Measurements from ENCODE around the gene SBF2. TPM values are rescaled to one million over a fixed set of nuclear protein-coding genes. Genes with fewer than 3 reads are reported as not detected.
A peak's percentile ranks its signal among the peaks of the same experiment; 100 is the strongest.

The SBF2 gene
- total and polyA plus RNA-seq, 2 of the 13 experiments (the other 11 are each of a cell fraction or from before 2014, with no cell fraction given), result 24.0 to 45.8 TPM

DNA sequence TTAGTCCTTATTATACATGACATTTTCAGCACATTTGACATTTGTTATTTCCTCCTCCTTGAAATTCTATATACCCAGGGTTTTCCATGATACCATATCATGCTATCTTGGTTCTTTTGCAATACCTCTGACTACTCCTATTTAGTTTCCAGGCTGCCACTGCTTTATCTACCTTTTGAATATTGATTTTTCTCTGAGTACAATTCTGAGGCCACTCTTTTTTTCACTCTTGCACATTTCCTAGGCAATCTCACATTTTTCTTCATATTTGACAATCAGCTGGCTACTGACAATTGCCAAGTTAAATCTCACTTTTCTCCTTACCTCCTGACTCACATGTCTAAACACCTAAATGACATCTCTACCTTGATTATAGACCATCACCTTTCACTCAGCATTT is 11.9 kb downstream of the SBF2 start (continued):
- no peak for TF ChIP-seq SP1 (IDR thresholded peaks at IDR 0.05)
- TF ChIP-seq SP1 (CRISPR knock-in tag; IDR thresholded peaks at IDR 0.05), result no peak
- TF ChIP-seq POGZ (CRISPR knock-in tag; IDR thresholded peaks at IDR 0.05), result no peak
- TF ChIP-seq FIP1L1 (IDR thresholded peaks at IDR 0.05; ENCODE audit: borderline replicate concordance, insufficient read depth, low read depth, low read length), result no peak
- TF ChIP-seq DNMT3B (CRISPR knock-in tag; conservative IDR thresholded peaks at IDR 0.05), result no peak
- TF ChIP-seq, protein P1, sequence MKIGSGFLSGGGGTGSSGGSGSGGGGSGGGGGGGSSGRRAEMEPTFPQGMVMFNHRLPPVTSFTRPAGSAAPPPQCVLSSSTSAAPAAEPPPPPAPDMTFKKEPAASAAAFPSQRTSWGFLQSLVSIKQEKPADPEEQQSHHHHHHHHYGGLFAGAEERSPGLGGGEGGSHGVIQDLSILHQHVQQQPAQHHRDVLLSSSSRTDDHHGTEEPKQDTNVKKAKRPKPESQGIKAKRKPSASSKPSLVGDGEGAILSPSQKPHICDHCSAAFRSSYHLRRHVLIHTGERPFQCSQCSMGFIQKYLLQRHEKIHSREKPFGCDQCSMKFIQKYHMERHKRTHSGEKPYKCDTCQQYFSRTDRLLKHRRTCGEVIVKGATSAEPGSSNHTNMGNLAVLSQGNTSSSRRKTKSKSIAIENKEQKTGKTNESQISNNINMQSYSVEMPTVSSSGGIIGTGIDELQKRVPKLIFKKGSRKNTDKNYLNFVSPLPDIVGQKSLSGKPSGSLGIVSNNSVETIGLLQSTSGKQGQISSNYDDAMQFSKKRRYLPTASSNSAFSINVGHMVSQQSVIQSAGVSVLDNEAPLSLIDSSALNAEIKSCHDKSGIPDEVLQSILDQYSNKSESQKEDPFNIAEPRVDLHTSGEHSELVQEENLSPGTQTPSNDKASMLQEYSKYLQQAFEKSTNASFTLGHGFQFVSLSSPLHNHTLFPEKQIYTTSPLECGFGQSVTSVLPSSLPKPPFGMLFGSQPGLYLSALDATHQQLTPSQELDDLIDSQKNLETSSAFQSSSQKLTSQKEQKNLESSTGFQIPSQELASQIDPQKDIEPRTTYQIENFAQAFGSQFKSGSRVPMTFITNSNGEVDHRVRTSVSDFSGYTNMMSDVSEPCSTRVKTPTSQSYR (CRISPR knock-in tag; IDR thresholded peaks at IDR 0.05; ENCODE audit: borderline replicate concordance), result no peak
- no peak for TF ChIP-seq PRMT3 (CRISPR knock-in tag; IDR thresholded peaks at IDR 0.05; ENCODE audit: borderline replicate concordance, low read depth)
- no peak for TF ChIP-seq TBL1XR1 (IDR thresholded peaks at IDR 0.05; ENCODE audit: borderline replicate concordance, low read length, partially characterized antibody)
- TF ChIP-seq, protein P2, sequence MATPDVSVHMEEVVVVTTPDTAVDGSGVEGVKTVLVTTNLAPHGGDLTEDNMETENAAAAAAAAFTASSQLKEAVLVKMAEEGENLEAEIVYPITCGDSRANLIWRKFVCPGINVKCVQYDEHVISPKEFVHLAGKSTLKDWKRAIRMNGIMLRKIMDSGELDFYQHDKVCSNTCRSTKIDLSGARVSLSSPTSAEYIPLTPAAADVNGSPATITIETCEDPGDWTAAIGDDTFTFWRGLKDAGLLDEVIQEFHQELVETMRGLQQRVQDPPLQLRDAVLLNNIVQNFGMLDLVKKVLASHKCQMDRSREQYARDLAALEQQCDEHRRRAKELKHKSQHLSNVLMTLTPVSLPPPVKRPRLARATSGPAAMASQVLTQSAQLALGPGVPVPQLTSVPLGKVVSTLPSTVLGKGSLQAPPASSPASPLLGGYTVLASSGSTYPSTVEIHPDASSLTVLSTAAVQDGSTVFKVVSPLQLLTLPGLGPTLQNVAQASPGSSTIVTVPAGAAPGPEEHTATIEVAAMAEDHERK (CRISPR knock-in tag; IDR thresholded peaks at IDR 0.05; ENCODE audit: low read depth), result no peak
- no peak for TF ChIP-seq MXD4 (CRISPR knock-in tag; IDR thresholded peaks at IDR 0.05)
- no peak for TF ChIP-seq SMARCC2 (IDR thresholded peaks at IDR 0.05)
- TF ChIP-seq ZNF839 (CRISPR knock-in tag; IDR thresholded peaks at IDR 0.05; ENCODE audit: borderline replicate concordance), result no peak
- TF ChIP-seq CHCHD3 (CRISPR knock-in tag; IDR thresholded peaks at IDR 0.05), result no peak
- no peak for TF ChIP-seq ZNF230 (CRISPR knock-in tag; IDR thresholded peaks at IDR 0.05)
- TF ChIP-seq ZNF354B (CRISPR knock-in tag; IDR thresholded peaks at IDR 0.05), result no peak
- TF ChIP-seq ZNF101 (CRISPR knock-in tag; IDR thresholded peaks at IDR 0.05; ENCODE audit: borderline replicate concordance, low read depth), result no peak
- TF ChIP-seq NFKBIZ (CRISPR knock-in tag; IDR thresholded peaks at IDR 0.05), result 0 out of 2 replicates have a peak, but pooled peaks have one; percentile 31
- TF ChIP-seq ZSCAN12 (CRISPR knock-in tag; IDR thresholded peaks at IDR 0.05), result no peak
- no peak for TF ChIP-seq SP4 (CRISPR knock-in tag; IDR thresholded peaks at IDR 0.05)
- TF ChIP-seq, protein P3, sequence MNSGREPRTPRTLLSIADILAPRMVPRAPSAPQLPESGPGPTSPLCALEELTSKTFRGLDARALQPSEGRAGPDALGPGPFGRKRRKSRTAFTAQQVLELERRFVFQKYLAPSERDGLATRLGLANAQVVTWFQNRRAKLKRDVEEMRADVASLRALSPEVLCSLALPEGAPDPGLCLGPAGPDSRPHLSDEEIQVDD (CRISPR knock-in tag; IDR thresholded peaks at IDR 0.05; ENCODE audit: borderline replicate concordance), result no peak
- TF ChIP-seq, protein P4, sequence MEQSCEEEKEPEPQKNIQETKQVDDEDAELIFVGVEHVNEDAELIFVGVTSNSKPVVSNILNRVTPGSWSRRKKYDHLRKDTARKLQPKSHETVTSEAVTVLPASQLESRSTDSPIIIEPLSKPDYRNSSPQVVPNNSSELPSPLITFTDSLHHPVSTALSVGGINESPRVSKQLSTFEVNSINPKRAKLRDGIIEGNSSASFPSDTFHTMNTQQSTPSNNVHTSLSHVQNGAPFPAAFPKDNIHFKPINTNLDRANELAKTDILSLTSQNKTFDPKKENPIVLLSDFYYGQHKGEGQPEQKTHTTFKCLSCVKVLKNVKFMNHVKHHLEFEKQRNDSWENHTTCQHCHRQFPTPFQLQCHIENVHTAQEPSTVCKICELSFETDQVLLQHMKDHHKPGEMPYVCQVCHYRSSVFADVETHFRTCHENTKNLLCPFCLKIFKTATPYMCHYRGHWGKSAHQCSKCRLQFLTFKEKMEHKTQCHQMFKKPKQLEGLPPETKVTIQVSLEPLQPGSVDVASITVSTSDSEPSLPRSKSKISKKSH (CRISPR knock-in tag; IDR thresholded peaks at IDR 0.05; ENCODE audit: borderline replicate concordance), result no peak
- TF ChIP-seq SCMH1 (CRISPR knock-in tag; IDR thresholded peaks at IDR 0.05; ENCODE audit: borderline replicate concordance), result no peak
- TF ChIP-seq ZNF432 (CRISPR knock-in tag; IDR thresholded peaks at IDR 0.05; ENCODE audit: borderline replicate concordance), result no peak
- no peak for TF ChIP-seq SAFB2 (CRISPR knock-in tag; IDR thresholded peaks at IDR 0.05; ENCODE audit: borderline replicate concordance, low read depth)
- no peak for TF ChIP-seq ZNF337 (CRISPR knock-in tag; IDR thresholded peaks at IDR 0.05; ENCODE audit: borderline replicate concordance, low read depth)
- TF ChIP-seq ZNF331 (CRISPR knock-in tag; IDR thresholded peaks at IDR 0.05), result no peak
- no peak for TF ChIP-seq ZNF484 (CRISPR knock-in tag; IDR thresholded peaks at IDR 0.05; ENCODE audit: borderline replicate concordance, low read depth)
